Endothelial cell of umbilical vein (primary cell): Measurements from ENCODE around the gene FGFR4. TPM values are rescaled to one million over a fixed set of nuclear protein-coding genes. Genes with fewer than 3 reads are reported as not detected.

Experiments
- BruUV-seq: library from RNA; stranded (reverse); fragments of 400-500 nt; replicated peaks from 2 replicates; lab custom pipeline; 2021; lab: Mats Ljungman, UMichigan
- CTCF ChIA-PET: fragments of 300-600, 350-600 bp; sonication (Branson Sonifier 250); formaldehyde crosslinking; loops from one replicate; lab custom pipeline; 2021; ENCODE audit warnings: antibody characterized with exemption, inconsistent platforms; lab: Charles Lee
- POLR2A ChIA-PET: fragments of 300-600, 350-600 bp; sonication (Branson Sonifier 250); formaldehyde crosslinking; loops from one replicate; lab custom pipeline; 2021; ENCODE audit warnings: antibody characterized with exemption, inconsistent platforms; lab: Charles Lee
- DNase-seq: peaks from one replicate; pipeline ENCODE4 v3.0.0-alpha.2; 2011; ENCODE audit warnings: low read depth, low spot score
- FAIRE-seq: peaks from 2 replicates; lab custom pipeline; 2011; peaks lifted over from hg19 to GRCh38; lab: Jason Lieb, UNC
- H2AFZ ChIP-seq: 2 replicates; pipeline ENCODE4 v1.6.0; 2012; ENCODE audit warnings: low read depth, low read length, control low read depth, inconsistent platforms
- H3K27ac ChIP-seq: 2 replicates; pipeline ENCODE4 v1.5.1; 2011; ENCODE audit warnings: low read depth, mild to moderate bottlenecking, control low read depth, low read length, moderate library complexity; ENCODE audit not compliant: insufficient read depth
- H3K27me3 ChIP-seq, 2 experiments: 2 replicates each; pipeline versions ENCODE4 v1.6.0 to v1.6.1; 2011; ENCODE audit warnings: low read length in 2 of 2, mixed read lengths in 1 of 2; ENCODE audit not compliant: control insufficient read depth in 2 of 2, insufficient read depth in 2 of 2
- H3K36me3 ChIP-seq, 2 experiments: 2 replicates in 1 of 2; 3 replicates in 1 of 2; pipeline ENCODE4 v1.5.1; 2011; ENCODE audit warnings: low read length in 2 of 2, mild to moderate bottlenecking in 1 of 2, moderate library complexity in 1 of 2; ENCODE audit not compliant: control insufficient read depth in 2 of 2, insufficient read depth in 2 of 2; ENCODE audit errors: extremely low read depth in 1 of 2
- H3K4me1 ChIP-seq: 3 replicates; pipeline ENCODE4 v1.5.1; 2011; ENCODE audit warnings: mild to moderate bottlenecking, low read length; ENCODE audit not compliant: control insufficient read depth, insufficient read depth; ENCODE audit errors: extremely low read depth
- H3K4me2 ChIP-seq: 2 replicates; pipeline ENCODE4 v1.6.1; 2011; ENCODE audit warnings: low read length, control low read depth, mixed read lengths; ENCODE audit not compliant: insufficient read depth
- H3K4me3 ChIP-seq, 3 experiments: fragments of 200-600 bp in 1 of 3; sonication (generic), shearing (Covaris generic) in 1 of 3; replicated peaks in 1 of 3; 2 replicates each; pipeline ENCODE4 v1.5.1; 2011 to 2016; ENCODE audit warnings: control low read depth in 3 of 3, low read length in 3 of 3, mild to moderate bottlenecking in 2 of 3, inconsistent platforms in 1 of 3, low read depth in 1 of 3, moderate library complexity in 1 of 3; ENCODE audit not compliant: insufficient read depth in 1 of 3
- H3K79me2 ChIP-seq: 2 replicates; pipeline ENCODE4 v1.6.0; 2012; ENCODE audit warnings: low read length, inconsistent platforms; ENCODE audit not compliant: control insufficient read depth, insufficient read depth
- H3K9ac ChIP-seq: replicated peaks from 2 replicates; pipeline ENCODE3; 2011; ENCODE audit warnings: low read length, control low read depth; ENCODE audit not compliant: insufficient read depth; ENCODE audit errors: extremely low read depth
- H3K9me1 ChIP-seq: replicated peaks from 3 replicates; pipeline ENCODE4 v1.6.0; 2011; ENCODE audit warnings: mild to moderate bottlenecking, low read length; ENCODE audit not compliant: control insufficient read depth, insufficient read depth; ENCODE audit errors: extremely low read depth
- H3K9me3 ChIP-seq: replicated peaks from 2 replicates; pipeline ENCODE4 v1.5.1; 2012; ENCODE audit warnings: low read length, inconsistent platforms; ENCODE audit not compliant: control insufficient read depth, insufficient read depth
- H4K20me1 ChIP-seq: replicated peaks from 2 replicates; pipeline ENCODE3; 2011; ENCODE audit warnings: mild to moderate bottlenecking, low read length; ENCODE audit not compliant: control insufficient read depth, insufficient read depth; ENCODE audit errors: extremely low read depth
- CTCF ChIP-seq, 2 donors: IDR thresholded peaks; 1 replicate in 1 of 2; 2 replicates in 1 of 2; pipeline ENCODE4 v1.5.1; 2011; ENCODE audit warnings: low read length in 2 of 2, mild to moderate bottlenecking in 2 of 2, moderate library complexity in 2 of 2, control low read depth in 1 of 2, inconsistent platforms in 1 of 2, low read depth in 1 of 2; ENCODE audit not compliant: insufficient read depth in 1 of 2; ENCODE audit errors: extremely low read depth in 1 of 2
- EZH2 ChIP-seq: IDR thresholded peaks from 2 replicates; pipeline ENCODE4 v1.6.1; 2012; ENCODE audit warnings: borderline replicate concordance, low read depth, mild to moderate bottlenecking, moderate library complexity, low read length, inconsistent platforms; ENCODE audit not compliant: severe bottlenecking
- FOS ChIP-seq: IDR thresholded peaks from 2 replicates; pipeline ENCODE4 v1.6.1; 2011; ENCODE audit warnings: mild to moderate bottlenecking, low read length, moderate library complexity, borderline replicate concordance; ENCODE audit not compliant: insufficient read depth
- GATA2 ChIP-seq: IDR thresholded peaks from 2 replicates; pipeline ENCODE4 v1.7.0; 2011; ENCODE audit warnings: low read depth, mild to moderate bottlenecking, moderate library complexity, mixed read lengths, low read length; ENCODE audit not compliant: insufficient read length, insufficient read depth
- JUN ChIP-seq: IDR thresholded peaks from 2 replicates; pipeline ENCODE4 v1.6.1; 2011; ENCODE audit warnings: borderline replicate concordance, low read depth; ENCODE audit not compliant: insufficient read length, insufficient read depth
- MAX ChIP-seq: IDR thresholded peaks from 2 replicates; pipeline ENCODE4 v1.6.1; 2011; ENCODE audit not compliant: insufficient read depth, insufficient read length
- MYC ChIP-seq: IDR thresholded peaks from one replicate; pipeline ENCODE4 v1.6.1; 2011; ENCODE audit warnings: mild to moderate bottlenecking, low read depth, low read length
- POLR2A ChIP-seq: IDR thresholded peaks from 2 replicates; pipeline ENCODE4 v1.6.1; 2012; ENCODE audit warnings: low read depth, mild to moderate bottlenecking, control low read depth, low read length
- POLR2AphosphoS5 ChIP-seq: IDR thresholded peaks from 2 replicates; pipeline ENCODE4 v1.6.1; 2012; ENCODE audit warnings: low read depth, mild to moderate bottlenecking, control low read depth, low read length, moderate library complexity; ENCODE audit not compliant: insufficient read depth
- dilution Hi-C: fragments of 300-500 bp; cut with MboI; formaldehyde crosslinking; loops from one replicate; pipeline ENCODE4 v1.15.0; 2019; ENCODE audit warnings: low sequenced_read_pairs; ENCODE audit not compliant: extremely low pct_ligation_motif_present
- intact Hi-C: fragments of 100-400 bp; cut with micrococcal nuclease; formaldehyde crosslinking; loops from one replicate; pipeline ENCODE4 v1.10.0; 2022
- polyA plus RNA-seq, 4 experiments: library from polyadenylated mRNA; depleted of rRNA in 3 of 4; stranded (reverse) in 3 of 4; unstranded in 1 of 4; fragments of >200 nt; gene quantifications; 2 replicates each; pipeline versions ENCODE4 v1.2.1 to v1.2.3, GENCODE V29; 2011 to 2012; ENCODE audit warnings: missing spikeins in 1 of 4
- total RNA-seq: library from RNA; stranded (reverse); gene quantifications from 2 replicates; pipeline ENCODE4 v1.2.3, GENCODE V29; 2021

Gene FGFR4
- total and polyA plus RNA-seq, 2 donors (not counting 3 experiments of a cell fraction or from before 2014, with no cell fraction given), result 1.9 to 2.9 TPM

- intact Hi-C loops, result no loop called here
- POLR2A ChIA-PET, result no interaction called here
- CTCF ChIA-PET, result interaction anchor here (0.8 kb wide), 1 partner anchor 33 kb away, joined by 5 read pairs; no protein-coding TSS in a partner anchor
- no peak overlapping the region for H2AFZ ChIP-seq
- DNase-seq (no peak), FAIRE-seq (peak; percentile 35)
- no peak overlapping the region for H3K27ac ChIP-seq
- dilution Hi-C loops, result no loop called here
- no peaks in the 10 kb centered on the region for H3K27me3 ChIP-seq
- H3K9ac ChIP-seq, result no peak overlapping the region
- H4K20me1 ChIP-seq, result no peaks in the 10 kb centered on the region
- peaks cover 10 to 15% of the 10 kb centered on the region in 2 experiments for H3K36me3 ChIP-seq
- H3K4me2 ChIP-seq, result no peak overlapping the region
- H3K79me2 ChIP-seq, result peaks cover 66% of the 10 kb centered on the region
- BruUV-seq, result no TSS peak
- no peaks in the 10 kb centered on the region for H3K9me1 ChIP-seq
- no peak for TF ChIP-seq MYC
- TF ChIP-seq GATA2, result no peak
- no peak for TF ChIP-seq MAX
- no peak for TF ChIP-seq POLR2AphosphoS5
- TF ChIP-seq JUN, result peak; percentile 26
- TF ChIP-seq CTCF (IDR thresholded peaks at IDR 0.05; ENCODE audit: extremely low read depth in 1 of 2, insufficient read depth in 1 of 2, low read depth in 1 of 2, low read length in 2 of 2), result no peak
- no peak for TF ChIP-seq POLR2A
- peak; percentile 51 for TF ChIP-seq FOS
- no peak for TF ChIP-seq EZH2
- H3K4me1 ChIP-seq, result no peaks in the 10 kb centered on the region
- H3K4me3 ChIP-seq, result no peak overlapping the region
- no peaks in the 10 kb centered on the region for H3K9me3 ChIP-seq
These were observed 60.4 kb downstream of the FGFR4 start for GRCh38 chr5:177146891-177147638.

Other genes with a start within 250 kb of the FGFR4 start
- not detected in 2 replicates for gene HK3, start 187.6 kb upstream of the FGFR4 start, total RNA-seq
- gene HK3, start 187.6 kb upstream of the FGFR4 start, polyA plus RNA-seq, result not detected in 2 replicates
- gene UIMC1, start 80.1 kb upstream of the FGFR4 start, total RNA-seq, result 56.5 and 60.1 TPM in 2 replicates
- gene UIMC1, start 80.1 kb upstream of the FGFR4 start, polyA plus RNA-seq, result 16.9 and 17.2 TPM in 2 replicates
- 28.6 and 35.2 TPM in 2 replicates for gene ZNF346, start 64.2 kb upstream of the FGFR4 start, total RNA-seq
- 25.1 and 25.3 TPM in 2 replicates for gene ZNF346, start 64.2 kb upstream of the FGFR4 start, polyA plus RNA-seq
- 76.1 and 90.4 TPM in 2 replicates for gene NSD1, start 46.9 kb downstream of the FGFR4 start, total RNA-seq
- gene NSD1, start 46.9 kb downstream of the FGFR4 start, polyA plus RNA-seq, result 12.4 and 14.4 TPM in 2 replicates
- 20.6 and 20.7 TPM in 2 replicates for gene RAB24, start 216.8 kb downstream of the FGFR4 start, total RNA-seq
- gene RAB24, start 216.8 kb downstream of the FGFR4 start, polyA plus RNA-seq, result 43.6 and 44.0 TPM in 2 replicates
- gene PRELID1, start 216.9 kb downstream of the FGFR4 start, total RNA-seq, result 201 and 203 TPM in 2 replicates
- 293 and 356 TPM in 2 replicates for gene PRELID1, start 216.9 kb downstream of the FGFR4 start, polyA plus RNA-seq
- 30.5 and 44.2 TPM in 2 replicates for gene MXD3, start 225.0 kb downstream of the FGFR4 start, total RNA-seq
- gene MXD3, start 225.0 kb downstream of the FGFR4 start, polyA plus RNA-seq, result 38.4 and 49.9 TPM in 2 replicates